Glomerular visceral epithelial cell (primary cell): Measurements from ENCODE around the gene ADAMTS17.
"Not testable (repeated sequence)": the region's sequence is repeated elsewhere in the genome, so short reads cannot be mapped to it uniquely, and the experiment has no call there.

Experiments used
- DNase-seq: peaks from one replicate; pipeline ENCODE4 v3.0.0-alpha.2; 2016; ENCODE audit errors: extremely low spot score

ADAMTS17 gene

DNA sequence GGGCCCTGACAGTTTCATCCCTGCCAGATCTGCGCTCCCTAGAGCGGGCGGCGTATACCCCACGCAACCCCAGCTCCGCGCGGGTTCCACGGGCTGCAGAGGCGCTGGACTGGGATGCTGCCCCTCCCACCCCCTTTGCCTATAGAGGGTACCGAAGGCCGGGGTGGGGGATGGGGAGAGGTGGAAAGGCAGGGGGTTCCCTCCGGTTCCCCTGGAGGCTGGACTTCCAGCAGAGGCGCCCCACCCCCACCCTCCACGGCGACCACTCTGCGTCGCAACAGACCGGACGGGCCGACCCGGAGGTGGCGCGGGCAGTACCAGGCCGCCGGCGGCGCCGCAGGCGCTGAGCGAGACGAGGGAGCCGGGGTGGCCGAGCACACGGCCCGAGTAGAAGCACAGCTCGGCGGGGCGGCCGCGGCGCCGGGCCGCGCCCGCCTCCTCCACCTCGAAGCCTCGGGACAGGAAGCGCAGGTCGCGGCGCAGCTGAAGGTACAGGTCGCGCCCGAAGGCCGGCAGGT lies 995 bp downstream of the ADAMTS17 start:
- DNase-seq, result no peak

DNA sequence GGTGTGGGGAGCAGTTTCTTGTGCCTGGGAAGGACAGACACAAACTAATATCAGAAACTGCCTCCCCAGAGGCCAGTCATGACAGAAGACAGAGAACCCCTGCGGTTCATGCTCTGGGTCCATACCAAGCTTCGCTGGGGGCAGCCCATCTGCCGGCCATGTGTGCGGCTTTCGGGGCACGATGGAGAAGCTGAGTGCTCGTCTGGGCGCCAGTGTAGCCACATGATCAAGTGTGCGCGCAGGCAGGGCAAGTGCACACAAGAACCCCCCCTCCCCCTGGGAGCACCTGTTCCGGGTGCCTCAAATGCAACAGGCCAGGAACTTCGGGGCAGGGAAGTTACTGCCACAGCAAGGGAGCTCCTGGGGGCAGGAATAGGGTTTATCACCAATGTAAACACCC lies 1.8 kb downstream of the ADAMTS17 start:
- no peak for DNase-seq

DNA sequence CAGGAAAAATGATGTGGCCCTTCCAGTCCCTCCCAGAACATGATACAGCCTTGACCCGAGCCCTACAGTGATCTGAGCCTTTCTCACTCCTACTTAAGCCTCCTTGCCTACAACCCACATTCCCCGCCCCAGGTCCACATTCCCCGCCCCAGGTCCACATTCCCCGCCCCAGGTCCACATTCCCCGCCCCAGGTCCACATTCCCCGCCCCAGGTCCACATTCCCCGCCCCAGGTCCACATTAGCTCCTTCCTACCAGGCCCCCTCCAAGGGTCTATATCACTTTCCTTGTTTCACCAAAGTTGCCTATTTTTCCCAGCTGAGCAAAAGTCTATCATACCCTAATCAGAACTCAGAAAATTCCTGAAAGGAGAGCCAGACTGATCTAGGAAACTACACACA lies 2.3 kb downstream of the ADAMTS17 start:
- DNase-seq, result not testable (repeated sequence)

DNA sequence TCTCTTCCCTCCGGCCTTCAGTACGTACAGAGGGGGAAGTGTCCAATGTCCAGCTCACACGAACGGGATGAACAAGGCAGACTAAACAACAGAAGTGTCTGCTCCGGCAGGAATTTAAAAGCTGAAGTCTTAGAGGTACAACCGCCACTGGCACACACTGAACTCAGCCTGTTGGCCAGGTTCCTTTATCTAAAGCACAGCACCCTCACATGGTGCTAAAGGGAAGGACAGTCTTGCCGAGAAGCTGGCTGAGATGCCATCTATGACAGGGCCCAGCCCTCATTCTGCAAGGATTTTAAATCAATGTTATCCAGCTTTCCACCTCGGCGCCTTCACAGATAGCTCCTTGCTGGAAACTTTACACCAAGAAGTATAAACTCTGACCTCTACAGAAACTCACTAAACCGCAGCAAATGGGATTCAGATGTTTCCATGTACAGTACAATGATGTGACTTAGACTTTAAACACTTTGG lies 2.8 kb downstream of the ADAMTS17 start:
- DNase-seq, result no peak

DNA sequence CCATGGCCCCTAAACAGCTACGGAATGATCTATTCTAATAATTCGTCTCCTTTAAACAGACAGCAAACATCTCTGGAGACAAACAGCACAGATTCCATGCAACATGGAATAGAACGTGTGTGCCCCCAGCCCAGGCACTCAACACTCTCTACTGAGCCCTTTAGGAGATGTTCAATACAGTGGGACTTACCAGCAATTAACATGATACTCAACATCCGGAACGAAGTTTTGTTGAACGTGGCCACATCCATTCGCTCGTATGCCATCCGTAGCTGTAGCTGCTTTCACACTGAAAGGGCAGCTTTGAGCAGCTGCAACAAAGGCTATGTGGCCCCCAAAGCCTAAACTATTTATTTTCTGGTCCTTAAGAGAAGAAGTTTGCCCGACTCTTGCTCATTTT lies 3.5 kb downstream of the ADAMTS17 start:
- no peak for DNase-seq

DNA sequence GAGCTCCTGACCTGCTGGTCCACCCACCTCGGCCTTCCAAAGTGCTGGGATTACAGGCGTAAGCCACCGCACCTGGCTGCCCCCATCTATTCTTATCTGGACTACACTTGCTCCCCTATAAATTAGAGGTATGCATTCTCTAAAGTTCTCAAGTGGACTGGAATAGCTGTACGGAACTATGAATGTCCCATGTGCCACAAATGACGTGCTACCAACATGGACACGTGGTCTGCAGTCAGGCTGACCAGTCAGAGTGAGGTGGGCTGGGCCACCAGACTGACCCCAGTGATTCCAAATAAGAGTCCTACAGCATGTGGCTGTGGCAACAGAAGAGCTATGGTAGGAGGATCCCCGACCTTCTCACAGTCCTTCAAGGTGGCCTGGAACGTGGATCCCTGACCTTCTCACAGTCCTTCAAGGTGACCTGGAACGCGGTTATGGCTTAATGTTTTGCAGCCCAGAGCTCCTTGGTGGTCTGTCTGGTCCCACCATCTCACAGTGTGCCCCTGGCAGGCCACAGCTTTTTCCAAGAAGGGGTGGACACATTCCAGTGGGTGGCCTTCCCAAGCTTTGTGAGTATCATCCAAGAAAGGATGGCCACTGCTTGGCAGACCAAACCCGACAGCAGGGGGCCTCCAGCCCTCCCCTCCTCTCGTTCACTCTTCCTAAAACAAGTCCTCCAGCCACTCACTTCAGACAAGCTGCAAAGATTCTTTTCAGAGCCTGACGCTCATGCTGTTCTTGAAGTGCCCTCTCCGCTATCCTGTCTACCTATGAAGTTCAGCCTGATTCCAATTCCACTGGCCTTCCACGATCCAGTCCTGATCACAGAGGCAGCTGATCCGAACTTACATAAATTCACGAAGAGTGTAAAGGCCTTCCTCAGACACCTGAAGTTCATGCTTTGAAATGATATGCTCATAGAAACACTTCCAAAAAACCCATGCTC lies 4.4 kb downstream of the ADAMTS17 start:
- no peak for DNase-seq

DNA sequence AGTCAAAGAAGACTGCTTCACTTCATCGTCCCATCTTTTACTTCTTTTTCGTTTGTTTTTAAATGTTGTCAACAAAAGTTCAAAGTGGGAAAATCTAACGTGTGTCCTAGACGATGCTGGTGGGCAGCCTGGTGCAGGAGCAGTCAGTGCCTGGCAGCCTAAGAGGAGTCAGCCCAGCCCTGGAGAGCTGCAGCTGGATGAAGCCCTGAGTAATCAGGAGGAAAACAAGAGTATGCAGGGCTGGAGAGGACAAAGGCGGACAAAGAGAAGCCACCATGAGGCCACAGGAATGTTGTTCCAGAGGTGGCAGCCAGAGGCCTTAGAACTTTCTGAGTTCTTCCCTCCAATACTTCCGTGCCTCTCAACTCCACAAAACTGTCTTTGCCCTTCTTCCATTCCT lies 5.7 kb downstream of the ADAMTS17 start:
- no peak for DNase-seq

DNA sequence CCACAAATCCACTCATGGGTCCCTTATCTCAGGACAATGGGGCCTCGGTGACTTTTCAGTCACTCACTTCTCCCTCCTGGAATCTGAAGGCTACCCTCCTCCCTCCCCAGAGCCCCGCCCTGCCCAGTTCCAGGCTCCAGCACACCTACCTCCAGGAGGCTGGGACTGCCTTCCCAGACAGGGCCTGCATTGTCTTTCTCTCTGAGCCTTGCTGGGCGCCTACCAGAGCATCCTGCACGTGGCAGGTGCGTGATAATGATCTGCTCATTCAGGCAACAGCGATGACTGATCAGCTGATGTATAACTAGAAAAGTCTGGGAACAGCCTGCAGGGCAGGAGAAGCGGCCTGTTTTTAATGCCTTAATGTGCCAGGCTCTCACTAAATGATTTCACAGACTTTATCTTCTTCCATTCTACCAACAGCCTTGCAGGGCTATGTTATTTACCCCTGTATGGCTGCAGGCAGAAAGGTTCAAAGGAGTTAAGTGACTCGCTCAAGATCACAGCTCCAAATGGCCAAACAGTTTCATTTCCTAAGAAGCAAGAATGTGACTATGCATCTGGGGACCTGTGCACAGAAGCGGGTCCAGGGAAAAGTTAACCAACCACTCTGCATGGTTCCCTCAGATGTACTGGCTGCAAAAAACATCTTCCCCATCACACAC lies 6.3 kb downstream of the ADAMTS17 start:
- DNase-seq, result no peak

DNA sequence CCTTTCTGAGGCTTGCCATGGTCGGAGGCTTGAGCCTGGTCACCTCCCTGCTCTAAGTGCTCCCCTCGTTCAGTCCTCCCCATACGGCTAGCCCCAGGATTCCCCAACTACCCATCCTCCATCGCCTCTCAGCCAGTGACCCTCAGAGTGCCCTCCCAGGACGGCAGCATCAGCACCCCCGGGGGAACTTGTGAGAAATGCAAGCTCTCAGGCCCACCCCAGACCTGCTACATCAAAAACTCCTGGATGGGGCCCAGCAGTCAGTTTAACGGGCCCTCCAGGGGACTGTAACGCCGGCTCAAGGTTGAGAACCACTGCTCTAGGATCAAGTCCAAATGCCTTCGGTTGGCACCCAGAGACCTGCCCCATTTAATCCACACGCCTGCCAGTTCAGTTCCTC lies 6.9 kb downstream of the ADAMTS17 start:
- no peak for DNase-seq

DNA sequence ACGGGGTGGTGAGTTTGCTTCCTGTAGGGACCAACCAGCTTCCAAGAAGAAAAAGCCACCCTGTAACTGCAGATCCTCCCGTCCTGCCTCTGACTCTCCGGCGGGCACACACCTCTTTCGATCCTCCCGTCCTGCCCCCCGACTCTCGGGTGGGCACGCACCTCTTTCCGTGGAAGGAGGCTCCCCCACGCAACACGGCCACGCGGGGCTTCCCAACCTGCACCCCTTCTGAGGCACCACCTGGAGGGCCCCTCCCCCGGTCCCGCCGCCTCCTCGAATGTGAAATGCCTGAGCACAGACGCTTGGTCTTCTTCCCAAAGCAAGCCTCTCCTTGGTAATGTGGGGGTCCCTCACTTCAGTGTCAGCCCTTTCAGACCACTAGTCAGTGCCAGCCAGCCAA lies 7.3 kb downstream of the ADAMTS17 start:
- no peak for DNase-seq

DNA sequence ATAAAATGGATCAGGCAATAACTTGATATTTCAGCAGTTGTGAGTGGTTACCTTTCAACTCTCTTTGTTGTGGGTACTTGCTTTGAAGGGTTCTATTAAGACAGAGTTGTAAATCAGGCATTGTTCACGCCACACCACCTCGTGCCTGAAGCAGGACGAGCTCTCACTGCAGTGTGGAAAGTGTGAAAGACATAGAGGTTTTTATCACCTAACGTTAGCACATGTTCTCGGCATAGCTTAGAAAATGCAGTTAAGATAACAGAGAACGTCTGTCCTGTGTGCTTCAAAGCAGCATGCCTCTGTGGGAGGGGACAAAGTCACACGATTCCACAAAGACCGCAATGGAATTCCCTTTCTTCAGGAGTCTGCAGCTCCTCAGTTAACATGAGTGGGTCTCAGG lies 7.8 kb downstream of the ADAMTS17 start:
- DNase-seq, result no peak

DNA sequence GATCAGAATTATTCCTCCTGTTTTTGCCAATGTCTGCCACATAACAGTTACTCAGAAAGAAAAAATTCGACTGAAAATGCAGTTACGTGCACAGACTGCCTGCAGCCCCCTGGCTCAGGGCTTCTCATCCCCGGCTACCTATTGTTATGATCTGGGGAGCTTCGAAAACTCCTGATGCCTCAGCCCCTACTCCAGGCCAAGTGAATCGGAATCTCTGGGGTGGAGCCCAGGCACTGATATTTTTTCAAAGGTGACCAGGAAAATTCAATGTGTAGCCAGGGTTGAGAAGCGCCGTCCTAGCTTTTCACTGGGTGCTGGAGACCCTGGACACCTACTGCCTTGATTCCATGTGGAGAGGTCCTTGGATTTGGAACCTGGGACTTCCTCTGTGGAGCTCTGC lies 8.5 kb downstream of the ADAMTS17 start:
- DNase-seq, result no peak

DNA sequence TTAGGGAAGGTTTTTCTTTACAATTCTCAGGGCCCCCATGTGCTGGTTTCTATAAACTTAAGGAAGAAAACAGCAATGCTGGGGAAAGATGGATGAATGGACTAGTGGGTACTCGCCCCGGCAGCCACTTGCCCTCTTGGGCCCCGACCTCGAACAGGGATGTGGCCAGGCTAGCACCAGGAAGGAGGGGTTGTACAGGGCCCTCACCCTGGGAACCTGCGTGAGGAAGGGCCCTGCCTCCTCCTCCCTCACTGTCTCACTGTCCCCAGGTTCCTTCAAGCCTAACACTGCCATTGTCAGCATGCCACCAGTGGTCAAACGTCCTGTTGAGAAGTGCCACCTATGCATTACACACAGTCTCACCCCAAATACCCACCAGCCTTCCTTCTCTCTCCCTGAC lies 9.1 kb downstream of the ADAMTS17 start:
- no peak for DNase-seq

DNA sequence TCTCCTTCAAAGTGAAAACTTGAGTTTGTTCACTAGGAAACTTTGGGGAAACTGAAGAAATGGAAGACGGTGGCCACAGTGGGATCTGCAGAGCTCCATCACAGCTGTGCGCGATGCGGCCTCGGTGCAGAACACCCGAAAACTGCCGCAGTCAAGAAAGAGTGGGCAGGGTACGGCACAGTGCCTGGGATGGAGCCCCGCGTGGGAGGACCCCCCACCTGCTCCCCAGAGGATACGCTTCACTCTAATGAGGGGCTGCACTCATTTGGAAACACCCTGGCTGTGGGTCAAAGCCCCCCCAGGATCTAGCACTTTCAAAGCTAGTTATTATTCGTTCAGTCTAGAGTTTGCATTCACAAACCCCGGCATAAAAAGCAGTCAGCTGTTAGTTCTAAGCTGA lies 9.5 kb downstream of the ADAMTS17 start:
- DNase-seq, result no peak

DNA sequence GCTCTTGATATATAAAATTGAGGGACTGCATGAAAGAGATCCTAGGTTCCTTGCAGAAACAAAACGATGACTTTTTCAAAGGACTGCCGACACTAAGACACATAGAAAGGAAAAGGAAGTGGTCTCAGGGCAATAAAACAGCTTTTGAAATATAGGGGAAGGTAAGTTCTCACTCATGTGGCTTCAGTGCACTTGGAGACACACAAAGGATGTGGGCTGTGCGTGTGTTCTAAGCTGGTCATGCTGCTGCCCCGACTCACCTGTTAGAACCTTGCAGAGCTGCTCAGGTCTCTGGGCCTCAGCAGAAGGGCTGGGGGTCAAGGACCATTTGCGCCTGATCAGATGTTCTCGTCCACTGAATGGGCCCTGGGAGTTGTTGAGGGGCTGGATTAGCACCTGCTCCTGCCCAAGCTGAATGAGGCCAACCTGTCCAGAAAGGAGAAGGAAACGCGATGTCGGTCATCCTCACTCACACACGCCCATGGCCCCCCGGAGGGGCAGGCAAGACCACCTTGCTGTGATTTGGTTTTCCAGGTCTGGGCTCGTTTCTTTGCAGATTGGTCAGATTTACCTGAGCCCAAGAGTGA lies 11.1 kb downstream of the ADAMTS17 start:
- no peak for DNase-seq

DNA sequence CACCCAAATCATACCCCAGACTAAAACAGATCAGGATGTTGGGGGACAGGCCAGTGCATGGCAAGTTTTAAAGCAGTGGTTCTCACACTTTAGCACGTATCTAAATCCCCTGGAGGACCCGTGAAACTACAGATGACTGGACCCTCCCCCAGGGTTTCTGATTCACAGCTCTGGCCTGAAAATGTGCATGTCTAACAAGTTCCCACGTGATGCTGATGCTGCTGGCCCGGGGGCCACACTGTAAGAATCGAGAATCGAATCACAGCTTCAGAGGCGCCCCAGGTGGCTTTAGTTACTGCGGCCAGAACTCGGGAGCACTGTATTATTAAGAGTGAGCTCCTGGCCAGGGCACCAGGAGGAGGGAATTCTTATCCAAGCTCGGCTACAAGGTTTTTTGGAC lies 11.6 kb downstream of the ADAMTS17 start:
- DNase-seq, result no peak

DNA sequence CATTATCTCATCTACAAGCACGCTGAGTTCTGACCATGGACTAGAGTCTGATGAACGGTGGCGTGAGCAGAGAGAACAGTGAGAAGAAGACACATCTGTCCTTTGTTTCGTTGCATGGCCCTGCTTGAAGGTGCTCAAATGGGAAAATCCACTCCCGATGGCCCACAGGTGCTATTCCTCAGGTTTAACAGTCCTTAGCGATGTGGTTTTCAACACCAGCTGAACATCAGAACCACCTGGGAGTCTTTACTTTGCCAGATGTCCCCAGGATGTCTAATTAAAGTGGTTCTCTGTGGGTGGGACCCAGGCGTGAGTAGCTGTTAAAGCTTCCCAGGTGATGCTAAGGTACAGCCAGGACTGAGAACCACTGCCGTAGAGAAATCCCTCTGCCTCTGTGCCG lies 13.0 kb downstream of the ADAMTS17 start:
- DNase-seq, result no peak

DNA sequence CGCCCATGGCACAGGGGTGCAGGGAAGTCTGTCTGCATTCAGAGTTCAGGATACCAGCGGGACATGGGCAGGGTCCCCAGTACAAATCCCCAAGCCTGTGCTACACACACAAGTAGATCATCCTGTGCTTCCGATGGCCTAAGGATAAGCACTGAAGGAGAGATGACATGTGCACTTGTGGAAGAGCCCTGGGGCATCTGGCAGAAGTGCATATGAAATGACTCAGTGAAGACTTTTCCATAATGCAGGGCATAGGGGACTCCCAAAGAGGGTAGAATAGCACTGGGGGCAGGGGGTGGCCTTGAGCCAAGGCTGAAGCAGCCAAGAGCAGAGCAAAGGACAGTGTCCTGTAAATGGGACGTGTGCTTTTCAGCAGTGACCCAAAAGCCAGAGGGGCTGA lies 22.9 kb downstream of the ADAMTS17 start:
- DNase-seq, result no peak

DNA sequence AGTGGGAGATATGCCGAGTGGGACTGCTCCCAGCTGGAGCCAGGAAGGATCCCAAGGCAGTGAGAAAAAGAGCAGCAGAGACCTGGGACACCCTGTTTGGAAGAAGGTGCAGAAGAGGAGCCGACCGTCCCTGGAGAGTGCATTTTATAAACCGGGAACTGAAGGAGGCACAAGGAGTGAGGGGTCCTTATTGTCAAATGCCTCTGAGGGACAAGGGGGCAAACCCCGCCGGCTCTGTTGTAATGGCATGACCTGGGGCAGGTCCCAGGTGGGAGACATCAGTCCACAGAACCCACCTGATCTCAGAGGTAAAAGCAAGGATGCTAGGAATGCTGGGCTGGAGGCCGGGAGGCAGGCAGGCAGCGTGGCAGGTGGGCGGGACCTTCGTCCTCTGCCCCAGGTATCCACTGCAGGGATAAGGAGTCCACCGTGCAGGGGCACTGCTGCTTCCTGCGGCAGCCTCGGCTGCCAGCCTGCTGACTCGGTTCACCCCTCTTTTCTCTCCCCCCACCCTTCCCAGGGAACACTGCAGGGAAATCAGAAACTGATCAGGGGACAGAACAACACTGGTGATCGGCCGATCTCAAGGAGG lies 26.9 kb downstream of the ADAMTS17 start:
- no peak for DNase-seq

DNA sequence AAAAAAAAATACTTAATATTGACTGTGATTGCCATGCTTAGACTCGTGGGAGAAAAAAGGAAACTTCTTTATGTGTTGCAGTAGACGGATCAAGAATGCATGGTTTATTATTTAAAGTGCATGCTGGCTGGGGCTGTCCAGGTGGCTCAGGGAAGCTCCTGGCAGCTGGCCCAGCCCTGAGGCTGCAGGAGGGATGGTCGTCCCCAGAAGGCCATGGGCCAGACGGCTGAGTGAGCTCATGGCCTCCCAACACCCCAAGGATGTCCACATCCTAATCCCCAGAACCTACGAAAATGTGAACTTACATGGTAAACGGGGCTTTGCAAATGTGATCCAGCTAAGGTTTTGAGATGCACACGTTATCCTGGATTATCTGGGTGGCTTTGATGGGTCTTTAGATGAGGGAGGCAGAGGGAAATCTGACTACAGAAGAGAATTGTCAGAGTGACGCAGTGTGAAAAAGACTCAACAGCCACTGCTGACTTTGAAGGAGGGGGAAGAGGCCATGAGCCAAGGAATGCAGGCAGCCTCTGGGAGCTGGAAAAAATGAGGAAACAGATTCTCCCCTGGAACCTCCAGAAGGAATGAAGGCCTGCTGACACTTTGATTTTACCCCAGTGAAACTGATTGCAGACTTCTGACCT lies 29.8 kb downstream of the ADAMTS17 start:
- no peak for DNase-seq

DNA sequence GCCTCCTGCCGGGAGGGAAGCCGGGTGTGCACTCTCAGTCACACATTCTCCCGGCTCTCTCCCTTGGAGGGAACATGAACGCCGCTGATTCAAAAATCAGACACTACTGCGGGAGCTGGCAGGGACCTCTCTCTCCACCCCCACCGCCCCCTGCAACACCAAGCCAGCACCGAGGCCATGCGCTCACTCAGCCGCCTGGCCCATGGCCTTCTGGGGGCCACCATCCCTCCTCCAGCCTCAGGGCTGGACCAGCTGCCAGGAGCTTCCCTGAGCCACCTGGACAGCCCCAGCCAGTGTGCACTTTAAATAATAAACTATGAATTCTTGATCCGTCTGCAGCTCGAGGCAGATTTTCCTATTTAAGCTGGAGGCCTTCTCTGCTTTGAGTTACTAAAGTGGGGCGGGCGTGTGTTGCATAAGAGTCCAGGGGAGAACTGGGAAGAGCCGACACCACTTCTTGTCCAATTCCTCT lies 30.6 kb downstream of the ADAMTS17 start:
- no peak for DNase-seq
